GM21529 (cell line): ENCODE measurements around the gene SRSF10.
"Not testable (repeated sequence)": the region's sequence is repeated elsewhere in the genome, so short reads cannot be mapped to it uniquely, and the experiment has no call there.

Experiments
- ATAC-seq: cut with Tn5 transposase; IDR thresholded peaks from one replicate; pipeline ENCODE4 v1.9.1; 2021; ENCODE audit not compliant: unreplicated experiment

SRSF10 gene

DNA sequence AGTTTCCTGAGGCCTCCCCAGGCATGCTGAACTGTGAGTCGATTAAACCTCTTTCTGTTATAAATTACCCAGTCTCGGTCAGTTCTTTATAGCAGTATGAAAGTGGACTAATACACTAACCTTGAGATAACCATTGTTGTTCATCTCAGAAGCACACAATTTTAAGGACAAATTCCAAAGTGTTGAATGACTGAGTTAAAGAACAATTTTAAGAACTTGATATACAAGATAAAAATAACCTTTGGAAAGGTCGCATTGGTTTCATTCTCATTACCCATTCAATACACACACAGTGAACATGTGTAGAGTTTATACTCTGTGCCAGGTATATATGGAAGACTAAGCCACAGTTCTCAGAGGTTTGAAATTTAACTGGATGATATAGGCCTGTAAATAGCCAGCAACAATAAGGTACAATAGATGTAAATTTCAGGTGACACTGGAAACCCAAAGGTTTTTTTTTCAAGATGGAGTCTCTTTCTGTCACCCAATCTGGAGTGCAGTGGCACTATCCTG, 19.1 kb upstream of the SRSF10 start:
- ATAC-seq = no peak

DNA sequence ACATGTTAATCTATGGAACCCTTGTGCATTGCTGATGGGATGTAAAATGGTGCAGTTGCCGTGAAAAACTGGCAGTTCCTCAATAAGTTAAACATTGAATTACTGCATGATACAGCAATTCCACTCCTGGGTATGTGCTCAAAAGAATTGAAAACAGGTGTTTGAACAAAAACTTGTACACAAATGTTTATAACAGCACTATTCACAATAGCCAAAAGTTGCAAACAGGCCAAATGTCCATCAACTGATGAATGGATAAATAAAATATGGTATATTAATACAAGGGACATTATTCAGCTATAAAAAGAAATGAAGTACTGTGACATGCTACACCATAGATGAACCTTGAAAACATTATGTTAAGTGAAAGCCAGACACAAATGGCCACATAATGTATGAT, 17.7 kb upstream of the SRSF10 start:
- ATAC-seq = no peak

DNA sequence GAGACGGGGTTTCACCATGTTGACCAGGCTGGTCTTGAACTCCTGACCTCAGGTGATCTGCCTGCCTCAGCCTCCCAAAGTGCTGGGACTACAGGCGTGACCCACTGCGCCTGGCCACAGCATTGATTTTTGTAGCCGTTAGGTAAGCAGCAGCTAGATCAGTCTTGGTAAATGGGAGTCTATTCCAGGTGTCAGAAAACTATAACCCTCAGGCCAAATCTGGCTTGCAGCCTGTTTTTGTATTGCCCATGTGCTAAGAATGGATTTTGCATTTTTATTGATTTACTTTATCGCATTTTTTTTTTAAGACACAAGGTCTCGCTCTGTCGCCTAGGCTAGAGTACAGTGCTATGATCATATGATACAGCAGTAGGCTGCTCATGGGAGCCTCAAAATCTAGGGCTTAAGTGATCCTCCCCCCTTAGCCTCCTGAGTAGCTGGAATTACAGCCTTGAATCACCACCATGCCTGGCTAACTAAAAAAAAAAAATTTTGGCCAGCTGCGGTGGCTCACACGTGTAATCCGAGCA, 16.6 kb upstream of the SRSF10 start:
- no peak for ATAC-seq

GRCh38 chr1:23995431-23995837, 15.3 kb upstream of the SRSF10 start:
- no peak for ATAC-seq

DNA sequence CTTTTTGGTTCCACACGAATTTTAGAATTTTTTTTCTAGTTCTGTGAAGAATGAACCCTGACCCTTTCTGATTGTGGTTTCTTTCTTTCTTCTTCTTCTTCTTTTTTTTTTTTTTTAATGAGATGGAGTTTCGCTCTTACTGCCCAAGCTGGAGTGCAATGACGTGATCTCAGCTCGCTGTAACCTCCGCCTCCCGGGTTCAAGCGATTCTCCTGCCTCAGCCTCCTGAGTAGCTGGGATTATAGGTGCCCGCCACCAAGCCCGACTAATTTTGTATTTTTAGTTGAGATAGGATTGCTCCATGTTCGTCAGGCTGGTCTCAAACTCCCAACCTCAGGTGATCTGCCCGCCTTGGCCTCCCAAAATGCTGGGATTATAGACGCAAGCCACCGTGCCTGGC, 11.9 kb upstream of the SRSF10 start:
- not testable (repeated sequence) for ATAC-seq

DNA sequence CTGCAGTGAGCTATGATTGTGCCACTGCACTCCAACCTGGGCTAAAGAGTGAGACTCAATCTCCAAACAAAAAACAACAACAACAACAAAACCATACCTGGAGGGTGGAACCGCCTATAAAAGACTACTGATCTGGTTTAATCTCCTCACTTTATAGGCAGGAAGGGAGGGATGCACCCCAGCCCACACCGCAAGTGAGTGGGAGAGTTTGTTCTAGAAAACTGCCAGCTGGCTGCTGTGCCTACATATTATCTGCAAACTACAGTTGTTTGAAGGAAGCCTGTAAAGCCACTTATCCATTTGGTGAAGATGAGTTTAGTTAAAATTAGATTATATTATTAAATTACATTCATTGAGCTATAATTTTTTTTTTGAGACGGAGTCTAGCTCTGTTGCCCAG, 9.1 kb upstream of the SRSF10 start:
- no peak for ATAC-seq

DNA sequence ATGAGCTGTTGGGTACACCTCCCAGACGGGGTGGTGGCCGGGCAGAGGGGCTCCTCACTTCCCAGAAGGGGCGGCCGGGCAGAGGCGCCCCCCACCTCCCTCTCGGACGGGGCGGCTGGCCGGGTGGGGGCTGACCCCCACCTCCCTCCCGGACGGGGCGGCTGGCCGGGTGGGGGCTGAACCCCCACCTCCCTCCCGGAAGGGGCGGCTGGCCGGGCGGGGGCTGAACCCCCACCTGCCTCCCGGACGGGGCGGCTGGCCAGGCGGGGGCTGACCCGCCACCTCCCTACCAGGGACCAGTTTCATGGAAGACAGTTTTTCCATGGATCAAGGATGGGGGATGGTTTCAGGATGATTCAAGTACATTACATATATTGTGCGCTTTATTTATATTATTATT, 6.9 kb upstream of the SRSF10 start:
- ATAC-seq = not testable (repeated sequence)

DNA sequence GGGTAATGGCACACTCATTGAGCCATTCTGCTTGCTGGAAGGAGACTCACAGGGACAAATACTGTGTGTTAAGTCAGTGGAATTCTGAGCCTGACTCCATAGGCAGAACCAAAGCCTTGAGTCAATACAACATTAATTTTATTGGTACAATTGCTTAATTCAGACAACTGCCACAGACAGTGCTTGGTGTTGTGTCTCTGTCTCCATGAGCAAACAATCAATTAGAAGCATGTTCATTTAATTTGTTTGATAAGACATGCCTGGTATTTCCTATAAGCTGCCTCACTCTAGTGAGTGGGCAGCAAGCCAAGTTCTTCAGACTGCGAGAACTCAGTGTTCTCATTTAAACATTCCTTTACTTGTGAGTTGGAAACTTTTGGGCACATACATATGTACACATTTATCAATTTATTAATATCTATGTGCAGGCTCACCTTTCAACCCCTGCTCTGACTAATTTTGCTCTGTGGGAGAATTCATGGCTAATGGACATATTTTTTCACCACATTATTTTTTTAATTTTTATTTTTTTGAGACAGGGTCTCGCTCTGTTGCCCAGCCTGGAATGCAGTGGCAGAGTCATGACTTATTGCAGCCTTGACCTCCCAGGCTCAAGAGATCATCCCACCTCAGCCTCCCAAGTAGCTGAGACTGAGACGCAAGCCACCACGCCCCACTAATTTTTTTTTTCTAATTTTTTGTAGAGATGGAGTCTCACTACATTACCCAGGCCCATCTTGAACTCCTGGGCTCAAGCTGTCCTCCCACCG, 4.5 kb upstream of the SRSF10 start:
- no peak for ATAC-seq

GRCh38 chr1:23980728-23981070, 572 bp upstream of the SRSF10 start:
- ATAC-seq = no peak

GRCh38 chr1:23979387-23979880, 693 bp downstream of the SRSF10 start:
- no peak for ATAC-seq

DNA sequence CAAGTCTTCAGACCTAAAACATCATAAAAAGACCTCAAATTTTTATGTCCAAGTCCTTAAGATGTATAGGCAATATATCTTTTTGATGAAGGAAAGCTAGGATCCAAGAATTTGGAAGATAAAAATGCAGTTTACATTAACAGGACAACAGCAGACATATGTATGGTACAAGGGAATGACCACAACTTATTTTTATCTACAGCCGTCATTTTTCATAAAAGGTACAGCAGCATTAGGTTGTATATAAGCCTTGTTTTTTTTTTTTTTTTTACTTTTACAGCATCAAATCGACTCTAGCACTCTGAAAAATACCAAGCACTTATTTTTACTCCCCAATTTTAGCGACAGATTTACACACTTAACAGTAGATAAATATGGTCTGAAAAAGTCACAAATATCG, 1.3 kb downstream of the SRSF10 start:
- ATAC-seq = no peak

- no peak for ATAC-seq
Measured at GRCh38 chr1:23977854-23978191, 2.3 kb downstream of the SRSF10 start.

DNA sequence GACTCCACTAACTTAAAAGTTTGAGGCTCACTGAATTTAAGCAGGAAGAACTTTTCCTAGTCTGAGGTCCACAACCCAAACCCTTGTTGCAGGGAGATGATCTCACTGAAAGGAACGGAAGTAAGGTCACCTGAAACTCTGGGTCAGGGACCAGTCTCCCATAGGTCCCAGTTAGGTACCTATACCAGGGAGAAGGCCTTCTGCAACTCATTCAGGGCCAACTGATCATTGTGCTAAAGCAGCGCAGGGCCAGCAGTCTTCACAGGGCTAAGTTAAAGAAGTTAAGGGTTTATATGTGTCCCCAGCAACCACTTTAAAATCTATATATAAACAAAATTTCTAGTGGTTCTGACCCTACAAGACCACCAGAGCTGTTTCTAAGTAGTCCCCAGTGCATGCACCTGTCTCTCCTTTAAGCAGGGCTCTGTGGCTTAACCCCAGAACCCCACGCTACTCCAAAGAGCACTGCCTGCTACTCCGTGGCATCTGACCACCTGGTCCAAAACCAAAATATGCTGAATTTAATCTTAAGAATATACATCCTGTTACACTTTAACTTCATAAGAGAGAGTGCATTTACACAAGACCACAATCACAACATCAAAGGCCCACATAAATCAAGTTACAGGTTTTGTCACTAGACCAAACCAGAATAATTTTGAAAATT, 2.8 kb downstream of the SRSF10 start:
- ATAC-seq = no peak

- ATAC-seq = no peak
Measured at GRCh38 chr1:23967871-23968270, 12.3 kb downstream of the SRSF10 start.

DNA sequence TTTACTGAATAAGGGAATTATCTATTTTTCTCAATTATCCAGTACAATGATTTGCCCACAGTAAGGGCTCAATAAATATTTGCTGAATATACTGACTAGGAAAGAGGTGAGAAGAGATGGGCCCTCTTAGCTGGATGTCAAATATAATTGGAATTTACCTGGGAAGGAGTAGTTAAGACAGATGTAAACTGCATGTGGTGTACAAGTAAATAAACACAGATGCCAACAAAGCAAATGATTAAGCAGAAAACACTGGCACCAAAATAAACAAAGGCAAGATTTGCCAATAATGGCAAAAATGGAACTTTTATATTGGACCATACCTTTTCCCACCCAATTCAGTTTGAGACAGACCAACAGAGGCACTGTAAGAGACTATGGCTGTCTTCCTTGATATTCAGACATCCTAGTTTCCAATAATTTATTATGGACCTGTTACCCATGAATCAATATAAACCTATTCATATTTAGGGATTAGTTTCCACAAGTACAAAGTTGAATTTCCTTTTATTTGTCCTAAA, 13.1 kb downstream of the SRSF10 start:
- no peak for ATAC-seq

DNA sequence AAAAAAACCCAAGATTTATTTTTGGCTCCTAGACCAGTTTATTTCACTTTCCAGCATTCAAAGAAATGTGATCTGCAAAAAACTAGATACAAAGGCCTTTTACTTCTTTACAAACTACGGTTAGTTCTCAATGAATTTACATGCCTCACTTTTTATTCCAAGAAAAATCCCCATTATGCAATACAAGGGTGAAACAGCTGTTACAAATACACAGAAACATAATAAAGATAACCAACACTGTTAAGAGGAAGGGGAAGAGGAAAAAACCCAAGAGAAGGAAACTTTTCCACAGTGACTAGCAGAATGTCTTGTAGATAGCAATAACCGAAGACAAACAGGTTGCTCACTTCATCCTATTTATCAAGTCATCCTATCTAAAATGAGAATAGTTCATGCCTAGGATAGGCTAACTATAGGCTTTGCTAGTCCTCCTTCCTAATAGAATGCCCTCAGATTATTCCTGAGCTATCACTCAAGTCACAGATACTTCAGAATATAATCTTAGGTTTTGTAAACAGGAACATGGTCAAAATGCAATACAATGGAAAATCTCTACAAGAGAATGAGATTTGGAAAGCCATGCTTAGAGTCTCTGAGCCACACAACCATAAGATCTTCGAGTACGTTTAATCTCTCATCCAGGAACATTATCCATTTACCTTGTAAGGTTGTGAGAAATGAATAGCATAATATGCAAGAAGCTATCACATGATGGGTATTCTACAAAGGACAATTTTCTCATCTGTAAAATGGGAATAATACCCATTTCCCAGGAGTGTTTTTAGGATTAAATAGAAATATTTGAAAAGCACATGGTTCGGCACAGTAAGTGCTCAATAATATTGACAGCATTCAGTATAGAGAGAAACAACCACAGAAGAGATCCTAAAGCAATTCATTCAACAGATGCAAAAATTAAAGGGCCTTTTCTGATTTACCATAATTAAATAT, 15.1 kb downstream of the SRSF10 start:
- ATAC-seq = no peak

GRCh38 chr1:23964235-23964668, 15.9 kb downstream of the SRSF10 start:
- no peak for ATAC-seq

- ATAC-seq = no peak
Measured at GRCh38 chr1:23963617-23964234, 16.4 kb downstream of the SRSF10 start.

DNA sequence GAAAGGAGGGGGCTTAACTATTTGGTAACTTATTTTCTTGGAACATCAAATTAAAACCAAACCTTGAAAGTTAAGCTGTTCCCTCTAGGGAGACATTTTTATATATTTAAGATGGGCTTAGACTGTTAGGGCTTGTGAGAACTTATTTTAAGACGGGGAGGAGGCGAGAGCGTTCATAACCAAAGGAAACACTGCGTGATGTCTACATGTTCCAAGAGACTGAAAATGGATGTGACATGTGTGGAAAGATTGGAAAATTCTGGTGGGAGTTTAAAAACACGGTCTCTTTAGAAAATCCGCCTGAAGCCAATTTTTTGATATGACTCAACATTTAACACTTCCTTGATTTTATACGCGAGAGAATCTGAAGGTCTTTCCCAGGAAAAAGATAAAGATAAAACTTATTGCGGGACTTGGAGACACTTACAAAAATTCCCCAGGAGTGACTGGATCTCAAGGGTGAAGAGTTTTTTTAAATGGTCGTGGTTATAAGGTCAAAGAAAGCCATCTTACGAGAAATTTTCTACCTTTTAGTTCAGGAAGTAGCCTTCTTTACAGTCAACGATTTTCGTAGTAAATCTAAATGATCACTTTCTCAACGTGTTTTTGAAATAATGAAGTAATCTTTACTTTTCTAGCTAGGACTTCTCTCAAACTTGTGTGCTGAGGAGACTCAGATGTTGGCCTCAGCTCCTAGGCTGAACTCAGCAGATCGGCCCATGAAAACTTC, 19.7 kb downstream of the SRSF10 start:
- ATAC-seq = no peak
